Cardiac septum (tissue), 1 donor: ENCODE measurements around the gene GABRA5. TPM values are rescaled to one million over a fixed set of nuclear protein-coding genes. Genes with fewer than 3 reads are reported as not detected.
"Not testable (repeated sequence)": the region's sequence is repeated elsewhere in the genome, so short reads cannot be mapped to it uniquely, and the experiment has no call there.

ENCODE experiments used
- DNase-seq: peaks from one replicate; pipeline ENCODE4 v3.0.0-alpha.2; 2020; ENCODE audit warnings: low spot score
- intact Hi-C: fragments of 100-400 bp; cut with DNase I; formaldehyde crosslinking; loops from one replicate; pipeline ENCODE4 v1.14.0; 2022
- total RNA-seq: library from RNA; stranded (reverse); fragmentation: NEBNext Ultra II Directional; extraction: Animal tissue kit (Norgen Biotek cat#: 25700); gene quantifications from one replicate; pipeline ENCODE4 v1.2.1, GENCODE V29; 2021
- donor health status: DM: no; HTN: no; CAD: no.

GABRA5 gene
- total RNA-seq, 1 donor from 2014 or later: not detected

DNA sequence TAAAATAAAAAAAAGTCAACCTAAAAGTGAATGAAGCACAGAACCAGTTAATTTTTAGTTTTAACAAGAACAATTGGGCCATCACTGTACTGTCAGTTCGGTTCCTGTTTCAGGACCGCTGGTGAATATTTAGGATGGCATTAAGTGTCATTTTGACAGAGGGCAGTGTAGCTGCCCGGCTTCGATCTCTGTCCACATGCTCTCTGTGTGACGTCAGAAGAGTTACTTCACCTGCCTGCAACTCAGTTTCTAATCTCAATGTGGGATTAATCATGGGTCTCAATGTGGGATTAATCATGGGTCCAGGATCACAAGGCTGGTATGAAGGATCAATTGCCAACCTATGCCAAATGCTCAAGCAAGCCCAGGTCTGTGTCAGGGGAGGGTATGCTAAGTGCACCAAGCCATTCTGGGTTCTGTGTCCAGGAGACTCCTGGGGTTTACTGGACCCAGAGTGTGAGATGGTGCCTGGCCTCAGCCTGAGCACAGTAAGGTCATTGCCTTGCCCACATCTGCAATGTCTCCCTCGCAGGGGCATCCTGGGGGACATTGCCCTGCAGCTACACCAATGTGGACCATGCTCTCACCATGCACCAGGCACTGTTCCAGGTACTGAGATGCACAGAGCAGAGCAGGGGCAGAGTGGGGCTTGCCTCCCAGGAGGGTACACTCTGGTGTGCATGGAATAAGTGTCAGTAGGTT is 8.1 kb downstream of the GABRA5 start:
- no peak for DNase-seq
- intact Hi-C loops: no loop called here

DNA sequence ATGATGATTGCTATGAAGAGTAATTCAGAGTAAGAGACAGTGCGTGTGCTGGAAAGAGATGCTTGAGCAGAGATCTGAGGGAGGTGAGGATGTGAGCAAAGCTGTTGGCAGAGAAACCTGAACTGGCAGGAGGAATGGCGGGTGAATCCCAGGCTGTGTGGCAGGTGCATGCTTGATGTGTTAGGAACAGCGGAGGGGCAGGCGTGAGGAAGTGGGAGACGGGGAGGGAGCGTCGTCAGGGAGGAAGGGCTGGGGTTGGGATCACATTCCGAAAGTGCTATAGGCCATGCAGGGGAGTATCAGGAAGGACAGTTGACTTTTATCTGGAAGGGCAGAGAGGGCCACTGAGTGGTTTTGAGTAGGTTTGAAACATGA is 8.6 kb downstream of the GABRA5 start:
- intact Hi-C loops: no loop called here
- DNase-seq: no peak

DNA sequence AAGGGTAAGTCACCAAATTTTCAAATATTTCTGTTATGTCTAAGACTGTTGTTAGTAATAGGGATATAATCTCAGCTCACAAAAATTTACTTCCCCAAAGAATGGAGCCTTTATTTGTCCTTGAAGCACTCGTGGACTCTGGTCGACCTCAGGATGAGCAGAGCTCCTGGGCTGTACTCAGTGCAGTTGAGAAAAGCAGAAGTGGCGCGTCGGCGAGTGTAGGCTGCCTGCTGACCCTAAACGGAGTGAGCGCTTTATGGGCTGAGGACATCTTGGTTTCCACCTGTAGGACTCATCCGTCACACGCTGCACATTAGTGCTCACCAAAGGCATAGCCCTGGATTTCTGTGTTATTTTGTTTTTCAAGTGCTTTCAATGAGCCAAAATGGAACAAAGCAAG is 11.0 kb downstream of the GABRA5 start:
- intact Hi-C loops: no loop called here
- no peak for DNase-seq

DNA sequence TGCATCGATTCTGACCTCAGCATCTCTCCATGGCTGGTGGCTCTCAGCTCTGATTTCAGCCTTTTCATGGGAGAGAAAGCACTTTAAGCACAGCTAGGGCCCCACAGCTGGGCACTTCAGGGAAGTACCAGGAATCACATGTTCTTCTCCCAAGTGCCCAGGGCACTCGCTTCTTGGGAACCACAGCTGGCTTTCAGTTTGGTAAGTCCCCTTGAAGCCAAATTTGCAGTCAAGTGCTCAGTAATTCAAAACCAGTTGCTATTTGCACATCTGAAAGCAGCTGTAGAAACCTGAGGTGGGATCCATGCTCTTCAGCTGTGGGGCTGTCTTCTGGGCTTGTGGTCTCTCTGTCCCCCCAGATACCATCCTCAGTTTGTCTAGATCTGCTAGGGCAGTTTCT is 12.8 kb downstream of the GABRA5 start:
- intact Hi-C loops: no loop called here
- DNase-seq: no peak

DNA sequence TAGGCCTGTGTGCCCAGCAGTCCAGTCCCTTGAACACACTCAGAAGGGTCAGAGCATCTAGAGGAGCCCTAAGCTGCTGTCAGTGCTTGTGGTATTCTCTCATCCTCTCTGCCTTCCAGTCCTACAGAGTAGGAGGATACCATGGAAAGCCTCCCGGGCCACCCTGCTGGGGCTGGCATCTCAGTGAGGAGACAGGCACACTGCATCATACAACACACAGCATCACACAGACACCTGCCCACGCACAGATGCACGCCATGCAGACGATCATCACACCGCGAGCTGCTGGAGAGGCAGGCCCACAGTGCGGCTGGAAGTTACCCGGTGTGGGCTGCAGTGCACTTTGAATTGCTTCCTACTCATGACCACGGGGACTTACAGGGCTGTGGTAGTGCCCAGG is 15.2 kb downstream of the GABRA5 start:
- no peak for DNase-seq
- intact Hi-C loops: no loop called here

DNA sequence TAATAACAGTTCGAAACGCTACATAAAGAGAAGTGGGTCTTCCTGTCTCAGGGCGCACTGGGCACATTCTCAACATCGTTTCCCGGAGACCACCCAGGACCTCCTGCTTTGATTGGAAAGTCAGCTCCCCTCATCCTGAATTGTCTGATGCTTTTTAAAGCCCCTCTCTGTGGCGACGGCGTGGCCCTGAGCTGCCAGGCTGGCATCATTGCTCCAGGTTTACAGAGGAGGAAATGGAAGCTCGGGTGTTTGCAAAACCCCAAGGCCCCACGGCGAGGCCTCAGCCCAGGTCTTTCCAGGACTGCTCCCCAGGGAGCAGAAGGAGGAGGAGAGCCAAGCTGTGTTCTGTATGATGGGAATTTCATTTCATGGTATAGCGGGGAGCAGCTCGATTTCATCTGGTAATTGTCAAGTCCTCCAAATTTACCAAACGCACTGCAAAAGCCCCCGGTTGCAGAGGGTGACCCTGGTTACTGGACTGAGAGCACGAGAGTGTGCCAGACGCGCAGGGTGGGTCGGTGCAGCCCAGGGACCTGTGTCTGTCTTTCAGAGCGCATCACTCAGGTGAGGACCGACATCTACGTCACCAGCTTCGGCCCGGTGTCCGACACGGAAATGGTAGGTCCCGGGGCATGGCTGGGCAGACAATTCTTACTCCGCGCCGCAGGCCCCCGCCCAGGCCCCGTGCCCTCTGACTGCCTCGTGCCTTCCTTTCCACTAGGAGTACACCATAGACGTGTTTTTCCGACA is 15.9 kb downstream of the GABRA5 start:
- DNase-seq: no peak
- intact Hi-C loops: no loop called here

DNA sequence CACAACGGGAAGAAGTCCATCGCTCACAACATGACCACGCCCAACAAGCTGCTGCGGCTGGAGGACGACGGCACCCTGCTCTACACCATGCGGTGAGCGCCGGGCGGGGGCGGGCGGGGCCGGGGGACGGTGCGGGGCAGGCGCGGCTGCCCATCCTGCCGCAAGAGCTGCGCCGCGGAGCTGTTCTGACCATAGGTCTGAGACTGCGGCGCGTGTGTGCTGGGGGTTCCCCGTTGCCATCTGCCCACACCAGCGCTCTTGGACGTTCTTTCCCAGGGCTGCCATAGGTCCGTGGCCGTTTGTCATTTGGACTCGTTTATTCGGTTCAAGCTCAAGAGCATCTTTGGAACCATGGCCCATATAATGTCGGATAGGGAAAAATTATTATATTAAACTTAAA is 16.6 kb downstream of the GABRA5 start:
- DNase-seq: no peak
- intact Hi-C loops: no loop called here

DNA sequence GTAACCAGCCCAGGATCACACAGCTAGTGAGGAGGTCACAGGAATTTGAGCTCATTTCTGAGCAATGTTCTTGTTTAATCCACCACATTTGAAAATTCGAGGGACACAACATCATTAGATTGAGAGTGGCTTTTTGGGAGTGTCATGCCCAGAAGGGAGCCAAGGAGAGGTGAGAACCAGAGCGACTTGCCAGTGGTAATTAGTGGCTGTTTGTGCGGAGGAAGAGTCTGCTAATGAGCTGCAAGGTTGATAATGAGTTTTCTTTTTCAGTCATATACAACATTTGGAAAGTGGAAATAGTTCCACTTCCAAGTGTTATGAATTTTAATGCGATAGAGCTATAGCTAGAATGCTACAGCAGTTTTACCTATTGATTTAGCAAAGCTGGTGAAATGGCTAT is 19.7 kb downstream of the GABRA5 start:
- intact Hi-C loops: no loop called here
- DNase-seq: no peak

DNA sequence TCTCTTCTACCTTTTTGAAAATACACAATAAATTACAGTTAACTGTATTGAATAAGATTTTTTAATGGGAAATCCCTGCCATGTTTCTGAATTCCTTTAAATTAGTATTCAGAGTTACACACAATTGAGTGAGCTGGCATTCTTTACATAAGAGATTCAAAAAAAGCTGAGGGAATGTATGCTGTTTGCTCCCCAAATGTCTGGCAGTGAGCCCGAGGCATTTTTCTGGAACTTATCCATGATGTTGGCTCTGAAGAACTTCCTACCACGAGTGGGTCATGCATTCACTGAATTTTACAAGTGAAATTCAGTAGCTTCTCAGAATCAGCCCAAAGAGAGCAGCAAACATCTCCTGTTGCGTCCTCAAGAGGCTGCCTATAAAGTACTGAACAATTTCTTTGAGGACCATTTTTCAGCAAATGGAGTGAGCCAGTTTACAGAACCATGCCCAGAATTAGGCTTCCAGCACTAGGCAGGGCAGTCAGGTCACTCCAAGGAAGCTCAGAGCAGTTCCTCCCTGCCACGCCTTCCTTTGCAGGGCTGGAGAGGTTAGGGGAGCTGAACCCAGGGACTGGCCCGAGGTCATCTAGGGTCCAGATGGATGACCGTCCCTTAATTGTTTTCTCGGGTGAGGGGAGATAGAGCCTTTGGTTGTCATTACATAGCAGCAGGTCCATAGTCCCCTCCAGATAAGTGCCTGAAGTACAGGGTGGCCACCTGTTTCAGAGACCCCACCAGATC is 21.2 kb downstream of the GABRA5 start:
- no peak for DNase-seq
- intact Hi-C loops: no loop called here

DNA sequence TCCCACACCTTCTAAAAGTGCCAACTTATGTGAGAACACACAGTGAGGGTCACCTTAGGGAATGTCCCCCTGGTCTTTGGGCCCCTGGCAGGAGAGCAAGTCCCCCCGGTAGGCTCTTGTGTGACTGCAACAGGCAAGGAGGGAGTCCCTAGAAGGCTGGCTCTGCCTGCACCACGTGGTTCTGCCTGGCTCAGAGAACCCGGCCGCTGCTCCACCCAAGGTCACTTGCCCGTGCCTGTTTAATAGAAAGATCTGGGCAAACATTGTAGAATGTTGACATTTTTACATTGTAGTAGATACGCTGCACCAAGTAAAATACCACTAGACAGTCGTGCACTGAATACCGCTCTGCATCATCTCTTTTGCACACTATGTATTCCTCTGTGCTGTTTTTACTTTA is 21.9 kb downstream of the GABRA5 start:
- intact Hi-C loops: no loop called here
- DNase-seq: no peak

DNA sequence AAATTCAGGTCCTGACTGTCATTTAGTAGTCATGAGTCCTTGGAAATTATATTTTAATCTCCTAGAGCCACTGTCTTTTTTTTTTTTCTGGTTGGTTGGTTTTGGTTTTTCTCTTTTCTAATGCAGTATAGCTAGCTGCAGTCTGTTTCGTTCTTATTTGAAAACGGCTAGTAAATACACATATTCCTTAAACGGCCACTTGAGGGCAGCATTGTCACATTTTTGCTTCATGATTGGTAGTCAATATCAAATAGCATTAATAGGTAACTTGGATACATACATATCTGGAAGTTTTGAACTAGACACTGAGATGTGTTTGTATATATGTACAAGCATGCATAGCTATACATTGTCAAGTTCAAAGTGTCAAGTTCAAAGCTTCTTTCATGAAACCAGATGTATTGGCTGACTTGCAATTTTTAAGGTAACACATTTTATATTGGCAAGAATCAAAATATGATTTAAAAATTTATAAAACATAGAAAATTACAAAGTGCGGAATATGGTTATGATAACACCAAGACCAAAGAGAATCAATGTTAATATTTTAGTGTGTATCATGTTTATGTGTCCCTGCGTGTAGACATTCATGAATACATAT is 22.5 kb downstream of the GABRA5 start:
- no peak for DNase-seq
- intact Hi-C loops: no loop called here

DNA sequence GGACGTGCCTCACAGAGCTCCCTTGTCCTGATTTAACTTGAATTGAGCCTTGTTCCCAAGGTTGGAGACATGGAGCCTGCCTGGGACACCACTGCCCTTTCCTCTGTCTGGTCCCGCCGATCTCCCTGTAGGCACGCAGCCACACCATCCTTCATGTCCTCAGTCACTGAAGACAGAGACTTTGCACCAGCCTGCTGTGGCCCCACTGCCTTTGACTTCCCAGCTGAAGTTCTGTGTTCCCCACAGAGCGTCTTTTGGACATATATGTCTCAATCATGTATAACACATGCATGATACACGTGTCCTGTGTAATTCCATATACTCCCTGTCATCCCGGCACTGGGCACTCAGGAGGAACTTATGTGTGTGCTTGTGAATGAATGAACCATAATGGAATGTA is 23.6 kb downstream of the GABRA5 start:
- intact Hi-C loops: loop anchor here (2.0 to 5.0 kb wide), 2 partner anchors 127 to 468 kb away; no protein-coding TSS in a partner anchor
- DNase-seq: no peak

DNA sequence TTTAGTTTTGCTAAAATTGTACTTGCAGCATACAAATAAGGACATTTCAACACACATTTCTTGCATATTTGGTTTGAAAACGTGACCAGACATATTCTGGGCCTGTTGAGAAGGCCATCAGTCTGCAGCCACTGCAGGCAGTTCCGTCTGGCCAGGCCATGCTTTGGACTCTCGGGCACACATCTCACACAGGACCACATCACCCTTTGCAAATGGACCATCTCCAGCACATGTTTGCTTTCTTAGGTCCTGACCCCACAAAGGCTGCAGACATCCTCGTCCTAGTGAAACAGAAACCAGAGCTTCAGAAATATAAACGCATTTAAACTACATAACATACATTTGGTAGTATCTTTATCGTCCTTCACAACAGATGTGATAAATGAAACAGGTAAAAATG is 24.1 kb downstream of the GABRA5 start:
- no peak for DNase-seq
- intact Hi-C loops: loop anchor here (2.0 to 5.0 kb wide), 2 partner anchors 126 to 468 kb away; no protein-coding TSS in a partner anchor

DNA sequence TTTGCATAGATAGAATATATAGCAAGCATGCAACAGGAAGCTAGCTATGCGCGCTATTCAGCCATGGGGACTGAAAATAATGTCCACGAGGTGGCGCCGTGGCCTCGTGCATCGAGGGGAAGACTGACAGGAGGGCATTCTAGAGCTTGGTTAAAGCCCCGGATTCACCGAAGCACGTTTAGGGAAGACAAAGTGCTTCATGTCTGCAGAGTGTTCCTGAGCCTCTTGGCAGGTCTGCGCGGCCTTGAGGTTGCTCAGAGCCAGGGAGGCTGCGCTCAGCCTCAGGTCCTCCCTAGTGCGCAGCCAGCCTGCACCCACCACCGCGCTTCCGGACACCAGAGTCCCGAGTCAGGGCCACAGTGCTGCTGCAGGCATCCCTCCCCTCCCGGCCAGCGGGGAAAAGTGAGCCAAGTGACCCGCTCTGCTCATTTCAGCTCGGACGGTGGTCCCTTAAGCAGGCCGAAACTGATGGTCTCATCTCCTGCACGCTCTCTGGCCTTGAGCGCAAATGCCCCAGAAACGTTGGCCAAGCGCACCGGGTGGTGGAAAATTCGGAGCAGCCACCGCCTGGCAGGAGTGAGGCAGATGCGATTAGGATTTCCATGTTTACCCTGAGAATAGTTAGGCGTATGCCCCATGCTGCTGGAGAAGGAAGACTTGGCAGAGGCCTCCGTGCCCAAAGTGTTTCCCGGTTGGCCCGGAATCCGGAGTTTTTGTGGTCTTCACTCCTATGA is 24.8 kb downstream of the GABRA5 start:
- no peak for DNase-seq
- intact Hi-C loops: loop anchor here (2.0 to 5.0 kb wide), 2 partner anchors 126 to 467 kb away; no protein-coding TSS in a partner anchor

DNA sequence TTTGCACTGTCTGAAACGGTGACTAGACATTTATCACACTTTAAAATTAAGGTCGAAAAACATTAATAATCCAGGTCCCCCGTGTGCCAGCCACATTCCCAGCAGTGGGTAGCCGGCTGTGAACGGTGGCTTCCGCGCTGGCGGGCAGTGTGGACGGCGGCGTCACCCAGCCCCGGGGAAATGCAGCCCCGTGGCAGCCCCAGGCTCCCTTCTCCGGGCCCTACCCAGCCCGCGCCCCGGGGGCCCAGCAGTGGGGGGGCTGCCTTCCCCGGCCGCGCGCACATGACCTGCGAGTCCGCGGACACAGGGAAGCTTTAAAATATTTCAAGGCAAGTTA is 25.3 kb downstream of the GABRA5 start:
- no peak for DNase-seq
- intact Hi-C loops: loop anchor here (5.0 kb wide), 1 partner anchor 125 kb away; no protein-coding TSS in a partner anchor

DNA sequence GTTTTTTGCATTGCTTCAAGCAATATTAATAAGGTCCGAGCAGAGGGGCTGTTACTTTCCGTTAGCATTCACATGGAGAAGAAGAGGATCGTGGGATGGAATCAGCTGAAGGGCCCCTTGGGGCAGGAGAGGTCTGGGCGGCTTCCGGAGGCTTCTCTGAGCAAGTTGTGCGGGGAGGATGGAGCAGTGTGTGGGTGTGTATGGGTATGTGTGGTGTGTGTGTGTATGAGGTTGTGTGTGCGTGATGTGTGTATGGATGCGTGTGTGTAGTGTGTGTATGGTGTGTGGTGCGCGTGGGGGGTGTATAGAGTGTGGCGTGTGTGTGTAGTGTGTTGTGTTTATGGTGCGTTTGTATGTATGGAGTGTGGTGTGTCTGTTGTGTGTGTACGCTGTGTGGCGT is 25.8 kb downstream of the GABRA5 start:
- no peak for DNase-seq
- intact Hi-C loops: loop anchor here (5.0 kb wide), 1 partner anchor 125 kb away; no protein-coding TSS in a partner anchor

DNA sequence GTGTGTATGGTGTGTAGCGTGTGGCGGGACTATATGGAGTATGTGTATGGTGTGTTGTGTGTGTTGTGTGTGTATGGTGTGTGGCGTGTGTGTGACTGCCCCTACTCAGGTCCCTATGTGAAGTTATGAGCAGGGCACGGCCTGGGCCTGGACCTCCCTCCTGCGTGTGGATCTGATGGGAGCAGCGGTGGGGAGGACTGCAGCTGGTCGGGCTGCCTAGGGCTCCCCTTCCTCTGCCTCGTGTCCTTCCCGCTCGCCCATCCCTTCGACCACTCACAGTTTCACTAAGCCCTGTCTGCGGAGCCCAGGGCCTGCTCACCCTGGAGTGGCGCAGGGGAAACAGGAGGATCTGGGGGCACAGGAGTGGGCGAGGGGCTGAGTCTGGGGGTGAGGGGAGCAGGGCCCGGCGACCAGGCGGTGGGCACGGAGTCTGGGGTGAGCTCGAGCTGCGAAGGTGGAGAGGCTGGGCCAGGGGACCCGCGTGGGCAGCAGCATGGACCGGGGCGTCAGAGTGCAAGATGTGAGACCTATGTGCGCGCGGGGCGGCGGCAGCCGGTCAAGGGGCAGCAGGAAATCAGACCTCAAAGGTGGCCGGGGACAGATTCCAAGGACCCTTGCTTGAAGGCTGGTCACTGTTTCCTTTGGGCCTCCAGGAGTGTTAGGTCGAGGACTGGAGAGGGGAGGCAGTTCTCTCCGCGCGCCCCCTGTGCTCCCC is 26.6 kb downstream of the GABRA5 start:
- DNase-seq: no peak
- intact Hi-C loops: loop anchor here (5.0 kb wide), 1 partner anchor 124 kb away; no protein-coding TSS in a partner anchor

DNA sequence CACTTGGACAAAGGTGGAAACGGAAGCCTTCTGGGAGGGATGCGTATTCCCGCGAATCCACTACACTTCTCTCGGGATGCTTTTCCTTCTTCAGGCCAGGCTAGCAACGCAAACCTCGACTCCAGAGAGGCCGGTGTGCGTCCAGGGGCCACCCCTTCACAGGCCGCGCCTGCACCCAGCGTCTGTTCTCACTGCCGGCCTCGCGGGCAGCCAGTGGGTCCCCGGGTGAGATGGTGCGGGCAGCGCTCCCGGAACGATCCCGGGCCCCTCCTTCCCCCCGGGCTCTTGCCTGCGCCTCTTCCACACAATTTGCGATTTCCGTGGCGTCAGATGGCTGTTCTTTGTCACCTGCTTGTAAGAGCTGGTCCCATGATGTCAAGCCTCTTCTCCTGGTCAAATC is 27.3 kb downstream of the GABRA5 start:
- intact Hi-C loops: loop anchor here (5.0 kb wide), 1 partner anchor 123 kb away; no protein-coding TSS in a partner anchor
- DNase-seq: no peak

DNA sequence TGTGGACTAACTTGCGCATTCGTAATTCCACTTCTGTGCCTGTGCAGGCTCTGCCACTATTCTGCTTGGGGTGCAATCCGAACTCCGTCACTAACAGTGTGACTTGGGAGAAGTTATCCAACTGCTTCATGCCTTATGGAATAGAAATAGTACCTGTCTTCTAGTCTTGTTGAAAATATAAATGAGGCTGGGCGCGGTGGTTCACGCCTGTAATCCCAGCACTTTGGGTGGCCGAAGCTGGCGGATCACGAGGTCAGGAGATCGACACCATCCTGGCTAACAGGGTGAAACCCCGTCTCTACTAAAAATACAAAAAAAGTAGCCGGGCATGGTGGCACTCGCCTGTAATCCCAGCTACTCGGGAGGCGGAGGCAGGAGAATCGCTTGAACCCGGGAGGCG is 28.5 kb downstream of the GABRA5 start:
- DNase-seq, intact Hi-C loops: not testable (repeated sequence)
